Measurements from ENCODE around the gene NR1D2. TPM values are rescaled to one million over a fixed set of nuclear protein-coding genes. Genes with fewer than 3 reads are reported as not detected.
"Not testable (repeated sequence)": the region's sequence is repeated elsewhere in the genome, so short reads cannot be mapped to it uniquely, and the experiment has no call there.

NR1D2 gene
- total RNA-seq, 2 experiments from 2014 or later, result 5.0 to 5.7 TPM

GRCh38 chr3:24003466-24003865 lies 58.4 kb downstream of the NR1D2 start:
- no peak overlapping the region for H3K4me2 ChIP-seq (ENCODE audit: low read length)
- no peaks in the 10 kb centered on the region for H4K20me1 ChIP-seq (ENCODE audit: insufficient read depth, low read length)
- H3K9me2 ChIP-seq (ENCODE audit: insufficient read depth, low read length), result no peaks in the 10 kb centered on the region
- H3K79me2 ChIP-seq (ENCODE audit: insufficient read depth, low read depth, low read length), result no peaks in the 10 kb centered on the region
- no peak overlapping the region for H2AFZ ChIP-seq (ENCODE audit: low read length)
- no peaks in the 10 kb centered on the region for H3K4me1 ChIP-seq (ENCODE audit: insufficient read depth, low read length, poor library complexity, severe bottlenecking)
- no peaks in the 10 kb centered on the region for H3K36me3 ChIP-seq (ENCODE audit: insufficient read depth, low read length)
- ChIA-PET CTCF (ENCODE audit: unreplicated experiment) (no interaction called here), POLR2A (no interaction called here)
- no TSS peak for BruUV-seq (replicated peaks)
- no peak for TF ChIP-seq CTCF (conservative IDR thresholded peaks at IDR 0.05; ENCODE audit: low read length)
- no peaks in the 10 kb centered on the region for H3K9me3 ChIP-seq (ENCODE audit: low read length)
- no peak overlapping the region for H3K27ac ChIP-seq (ENCODE audit: low read depth, low read length, poor library complexity, severe bottlenecking)
- intact Hi-C loops (cut with micrococcal nuclease; ENCODE audit: unreplicated experiment), result no loop called here
- no peak overlapping the region for H3K4me3 ChIP-seq (ENCODE audit: low read depth, low read length, poor library complexity, severe bottlenecking)
- no peak for DNase-seq (ENCODE audit: low spot score)

- BruUV-seq (replicated peaks), result no TSS peak
- no peak overlapping the region for H3K4me3 ChIP-seq (ENCODE audit: low read depth, low read length, poor library complexity, severe bottlenecking)
- H3K27ac ChIP-seq (ENCODE audit: low read depth, low read length, poor library complexity, severe bottlenecking), result no peak overlapping the region
- H3K9me3 ChIP-seq (ENCODE audit: low read length), result no peaks in the 10 kb centered on the region
- no peaks in the 10 kb centered on the region for H4K20me1 ChIP-seq (ENCODE audit: insufficient read depth, low read length)
- intact Hi-C loops (cut with micrococcal nuclease; ENCODE audit: unreplicated experiment), result no loop called here
- no peaks in the 10 kb centered on the region for H3K79me2 ChIP-seq (ENCODE audit: insufficient read depth, low read depth, low read length)
- no peaks in the 10 kb centered on the region for H3K9me2 ChIP-seq (ENCODE audit: insufficient read depth, low read length)
- CTCF ChIA-PET (ENCODE audit: unreplicated experiment), result no interaction called here
- no peak for DNase-seq (ENCODE audit: low spot score)
- POLR2A ChIA-PET, result interaction anchor here (0.6 kb wide), 1 partner anchor 334 kb away, joined by 3 read pairs; no protein-coding TSS in a partner anchor
- no peaks in the 10 kb centered on the region for H3K36me3 ChIP-seq (ENCODE audit: insufficient read depth, low read length)
- TF ChIP-seq CTCF (conservative IDR thresholded peaks at IDR 0.05; ENCODE audit: low read length) (no peak), EZH2phosphoT487 (IDR thresholded peaks at IDR 0.05; ENCODE audit: borderline replicate concordance, low read depth, low read length) (no peak)
- H2AFZ ChIP-seq (ENCODE audit: low read length), result no peak overlapping the region
- no peaks in the 10 kb centered on the region for H3K4me1 ChIP-seq (ENCODE audit: insufficient read depth, low read length, poor library complexity, severe bottlenecking)
- no peak overlapping the region for H3K4me2 ChIP-seq (ENCODE audit: low read length)
Measured at GRCh38 chr3:24004171-24004938, 59.3 kb downstream of the NR1D2 start.

- ChIA-PET CTCF (ENCODE audit: unreplicated experiment) (interaction anchor here (0.5 kb wide), 1 partner anchor 411 kb away, joined by 3 read pairs; no protein-coding TSS in a partner anchor), POLR2A (no interaction called here)
- Histone ChIP-seq H3K79me2 (ENCODE audit: insufficient read depth, low read depth, low read length) (no peaks in the 10 kb centered on the region), H3K4me3 (ENCODE audit: low read depth, low read length, poor library complexity, severe bottlenecking) (no peak overlapping the region), H3K27ac (ENCODE audit: low read depth, low read length, poor library complexity, severe bottlenecking) (no peak overlapping the region), H3K9me2 (ENCODE audit: insufficient read depth, low read length) (no peaks in the 10 kb centered on the region), H3K4me1 (ENCODE audit: insufficient read depth, low read length, poor library complexity, severe bottlenecking) (no peaks in the 10 kb centered on the region), H3K4me2 (ENCODE audit: low read length) (no peak overlapping the region), H3K9me3 (ENCODE audit: low read length) (no peaks in the 10 kb centered on the region), H3K36me3 (ENCODE audit: insufficient read depth, low read length) (no peaks in the 10 kb centered on the region), H2AFZ (ENCODE audit: low read length) (no peak overlapping the region), H4K20me1 (ENCODE audit: insufficient read depth, low read length) (no peaks in the 10 kb centered on the region)
- intact Hi-C loops (cut with micrococcal nuclease; ENCODE audit: unreplicated experiment), result no loop called here
- no TSS peak for BruUV-seq (replicated peaks)
- DNase-seq (ENCODE audit: low spot score), result no peak
- TF ChIP-seq EZH2phosphoT487 (IDR thresholded peaks at IDR 0.05; ENCODE audit: borderline replicate concordance, low read depth, low read length) (no peak), CTCF (conservative IDR thresholded peaks at IDR 0.05; ENCODE audit: low read length) (no peak)
Measured at GRCh38 chr3:24005669-24006068, 60.6 kb downstream of the NR1D2 start.

- H3K4me3 ChIP-seq (ENCODE audit: low read depth, low read length, poor library complexity, severe bottlenecking); H2AFZ ChIP-seq (ENCODE audit: low read length); CTCF ChIA-PET (ENCODE audit: unreplicated experiment); H3K79me2 ChIP-seq (ENCODE audit: insufficient read depth, low read depth, low read length); intact Hi-C loops (cut with micrococcal nuclease; ENCODE audit: unreplicated experiment); H3K9me2 ChIP-seq (ENCODE audit: insufficient read depth, low read length); H3K36me3 ChIP-seq (ENCODE audit: insufficient read depth, low read length); H4K20me1 ChIP-seq (ENCODE audit: insufficient read depth, low read length); H3K4me1 ChIP-seq (ENCODE audit: insufficient read depth, low read length, poor library complexity, severe bottlenecking); H3K27ac ChIP-seq (ENCODE audit: low read depth, low read length, poor library complexity, severe bottlenecking); BruUV-seq (replicated peaks); H3K4me2 ChIP-seq (ENCODE audit: low read length); DNase-seq (ENCODE audit: low spot score); H3K9me3 ChIP-seq (ENCODE audit: low read length): not testable (repeated sequence)
- POLR2A ChIA-PET, result interaction anchor here (0.6 to 1.1 kb wide), 5 partner anchors 10 to 1189 kb away, joined by 3 to 4 read pairs (median 3); no protein-coding TSS in a partner anchor
Measured at GRCh38 chr3:24010834-24011233, 65.7 kb downstream of the NR1D2 start.

Data from OCI-LY7 (cell line).